ENCODE results near the gene CDK5. TPM values are rescaled to one million over a fixed set of nuclear protein-coding genes. Genes with fewer than 3 reads are reported as not detected.

Gene CDK5
- total and polyA plus RNA-seq, 2 of the 13 experiments (the other 11 are each of a cell fraction or from before 2014, with no cell fraction given), result 16.4 to 21.3 TPM

DNA sequence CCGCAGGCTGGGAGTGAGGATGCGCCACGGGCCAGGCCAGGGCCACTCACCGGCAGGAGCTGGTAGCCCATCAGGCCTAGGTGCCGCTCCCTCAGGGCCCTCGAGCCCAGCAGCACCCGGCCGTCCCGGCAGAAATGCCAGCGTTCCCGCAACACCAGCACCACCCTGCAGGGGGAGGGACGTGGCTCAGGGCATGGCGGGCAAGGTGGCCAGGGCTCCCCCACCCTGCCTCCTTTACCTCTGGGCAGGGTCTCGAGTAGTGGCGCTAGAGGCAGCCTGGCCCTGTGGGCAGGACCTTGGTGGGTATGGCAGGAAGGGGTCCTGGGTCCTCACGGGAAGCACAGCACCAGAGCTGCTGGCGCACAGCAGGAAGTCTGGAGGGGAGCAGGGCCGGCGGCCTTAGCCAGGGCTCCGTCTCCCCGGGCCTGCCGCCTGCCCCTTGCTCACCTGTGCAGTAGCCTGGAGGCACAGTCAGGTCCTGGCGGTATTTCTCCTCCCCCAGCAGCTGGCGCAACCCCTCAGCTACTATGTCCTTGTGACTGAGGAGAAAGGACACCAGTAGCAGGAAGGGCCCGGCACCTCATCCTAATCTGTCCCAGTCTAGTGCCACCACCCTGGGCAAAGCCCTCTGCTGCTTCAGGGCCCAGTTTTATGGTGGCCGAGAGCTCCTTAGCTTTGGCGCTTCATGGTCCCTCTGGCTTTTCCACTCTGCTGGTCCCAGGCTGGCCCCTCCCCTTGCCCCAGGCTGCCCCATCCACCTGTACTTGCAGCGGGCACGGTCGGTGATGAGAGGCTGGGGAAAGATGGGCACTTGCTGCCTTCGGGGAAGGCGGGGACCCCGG, 19.4 kb upstream of the CDK5 start (continued):
- TF ChIP-seq RBFOX2 (IDR thresholded peaks at IDR 0.05; ENCODE audit: low read depth, low read length) (peak; percentile 82), ZNF713 (CRISPR knock-in tag; IDR thresholded peaks at IDR 0.05) (no peak), ZFY (CRISPR knock-in tag; IDR thresholded peaks at IDR 0.05) (0 out of 2 replicates have a peak, but pooled peaks have one; percentile 42), AGO2 (optimal IDR thresholded peaks at IDR 0.05; ENCODE audit: low read depth, low read length) (peak; percentile 96), HCFC1 (IDR thresholded peaks at IDR 0.05; ENCODE audit: low read depth, low read length) (no peak), ZNF615 (CRISPR knock-in tag; IDR thresholded peaks at IDR 0.05; ENCODE audit: borderline replicate concordance) (no peak), RAD21 (CRISPR knock-in tag; IDR thresholded peaks at IDR 0.05) (peak; percentile 34; the same call in 1 of the 2 replicates), AGO1 (IDR thresholded peaks at IDR 0.05; ENCODE audit: low read depth, low read length, poor library complexity, severe bottlenecking) (peak; percentile 53), HNRNPK (IDR thresholded peaks at IDR 0.05; ENCODE audit: low read depth, low read length, poor library complexity, severe bottlenecking) (peak; percentile 37), HNRNPLL (IDR thresholded peaks at IDR 0.05; ENCODE audit: low read depth, low read length, poor library complexity, severe bottlenecking) (peak; percentile 11), SP140L (CRISPR knock-in tag; IDR thresholded peaks at IDR 0.05; ENCODE audit: borderline replicate concordance) (no peak), ZNF572 (CRISPR knock-in tag; IDR thresholded peaks at IDR 0.05) (peak; percentile 77; the same call in 1 of the 2 replicates), ZNF709 (CRISPR knock-in tag; IDR thresholded peaks at IDR 0.05) (no peak), ZC3H13 (CRISPR knock-in tag; IDR thresholded peaks at IDR 0.05) (peak; percentile 45; the same call in 1 of the 2 replicates), TFAP4 (IDR thresholded peaks at IDR 0.05; ENCODE audit: borderline replicate concordance, low read depth) (no peak), ZNF850 (CRISPR knock-in tag; conservative IDR thresholded peaks at IDR 0.05) (no peak), GTF2F1 (IDR thresholded peaks at IDR 0.05; ENCODE audit: low read length) (no peak), AKAP8 (CRISPR knock-in tag; IDR thresholded peaks at IDR 0.05) (peak; percentile 28; the same call in 1 of the 2 replicates), REL (CRISPR knock-in tag; conservative IDR thresholded peaks at IDR 0.05) (no peak), HDAC2 (CRISPR knock-in tag; IDR thresholded peaks at IDR 0.05) (no peak), ZBTB38 (CRISPR knock-in tag; IDR thresholded peaks at IDR 0.05) (peak; percentile 23; the same call in 1 of the 2 replicates), ZNF432 (CRISPR knock-in tag; IDR thresholded peaks at IDR 0.05; ENCODE audit: borderline replicate concordance) (no peak)
- TF ChIP-seq, protein P1, sequence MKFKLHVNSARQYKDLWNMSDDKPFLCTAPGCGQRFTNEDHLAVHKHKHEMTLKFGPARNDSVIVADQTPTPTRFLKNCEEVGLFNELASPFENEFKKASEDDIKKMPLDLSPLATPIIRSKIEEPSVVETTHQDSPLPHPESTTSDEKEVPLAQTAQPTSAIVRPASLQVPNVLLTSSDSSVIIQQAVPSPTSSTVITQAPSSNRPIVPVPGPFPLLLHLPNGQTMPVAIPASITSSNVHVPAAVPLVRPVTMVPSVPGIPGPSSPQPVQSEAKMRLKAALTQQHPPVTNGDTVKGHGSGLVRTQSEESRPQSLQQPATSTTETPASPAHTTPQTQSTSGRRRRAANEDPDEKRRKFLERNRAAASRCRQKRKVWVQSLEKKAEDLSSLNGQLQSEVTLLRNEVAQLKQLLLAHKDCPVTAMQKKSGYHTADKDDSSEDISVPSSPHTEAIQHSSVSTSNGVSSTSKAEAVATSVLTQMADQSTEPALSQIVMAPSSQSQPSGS (CRISPR knock-in tag; IDR thresholded peaks at IDR 0.05), result no peak
- TF ChIP-seq, protein P2, sequence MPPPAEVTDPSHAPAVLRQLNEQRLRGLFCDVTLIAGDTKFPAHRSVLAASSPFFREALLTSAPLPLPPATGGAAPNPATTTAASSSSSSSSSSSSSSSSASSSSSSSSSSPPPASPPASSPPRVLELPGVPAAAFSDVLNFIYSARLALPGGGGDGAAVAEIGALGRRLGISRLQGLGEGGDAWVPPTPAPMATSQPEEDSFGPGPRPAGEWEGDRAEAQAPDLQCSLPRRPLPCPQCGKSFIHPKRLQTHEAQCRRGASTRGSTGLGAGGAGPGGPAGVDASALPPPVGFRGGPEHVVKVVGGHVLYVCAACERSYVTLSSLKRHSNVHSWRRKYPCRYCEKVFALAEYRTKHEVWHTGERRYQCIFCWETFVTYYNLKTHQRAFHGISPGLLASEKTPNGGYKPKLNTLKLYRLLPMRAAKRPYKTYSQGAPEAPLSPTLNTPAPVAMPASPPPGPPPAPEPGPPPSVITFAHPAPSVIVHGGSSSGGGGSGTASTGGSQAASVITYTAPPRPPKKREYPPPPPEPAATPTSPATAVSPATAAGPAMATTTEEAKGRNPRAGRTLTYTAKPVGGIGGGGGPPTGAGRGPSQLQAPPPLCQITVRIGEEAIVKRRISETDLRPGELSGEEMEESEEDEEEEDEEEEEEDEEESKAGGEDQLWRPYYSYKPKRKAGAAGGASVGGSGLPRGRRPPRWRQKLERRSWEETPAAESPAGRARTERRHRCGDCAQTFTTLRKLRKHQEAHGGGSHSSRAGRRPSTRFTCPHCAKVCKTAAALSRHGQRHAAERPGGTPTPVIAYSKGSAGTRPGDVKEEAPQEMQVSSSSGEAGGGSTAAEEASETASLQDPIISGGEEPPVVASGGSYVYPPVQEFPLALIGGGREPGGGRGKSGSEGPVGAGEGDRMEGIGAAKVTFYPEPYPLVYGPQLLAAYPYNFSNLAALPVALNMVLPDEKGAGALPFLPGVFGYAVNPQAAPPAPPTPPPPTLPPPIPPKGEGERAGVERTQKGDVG (CRISPR knock-in tag; IDR thresholded peaks at IDR 0.05; ENCODE audit: borderline replicate concordance), result no peak

Data from HepG2 (cell line).